ENCODE data around the gene IPO11. TPM values are rescaled to one million over a fixed set of nuclear protein-coding genes. Genes with fewer than 3 reads are reported as not detected.

Gene IPO11
- total RNA-seq, 1 experiment from 2014 or later: 66.5 TPM

GRCh38 chr5:62649476-62650113, 237.0 kb downstream of the IPO11 start:
- TF ChIP-seq CTCF (conservative IDR thresholded peaks at IDR 0.05; ENCODE audit: low read depth, low read length) (no peak), EZH2 (IDR thresholded peaks at IDR 0.05; ENCODE audit: borderline replicate concordance, low read depth, low read length, poor library complexity, severe bottlenecking) (no peak)
- no TSS peak for BruUV-seq (replicated peaks)
- H3K27me3 ChIP-seq (replicated peaks; ENCODE audit: insufficient read depth, low read depth, low read length, poor library complexity): no peaks in the 10 kb centered on the region
- no peaks in the 10 kb centered on the region for H3K36me3 ChIP-seq (ENCODE audit: insufficient read depth, low read length, poor library complexity, severe bottlenecking)
- ChIA-PET CTCF (no interaction called here), POLR2A (ENCODE audit: low non-redundant PET) (no interaction called here)
- no peaks in the 10 kb centered on the region for H3K9me3 ChIP-seq (ENCODE audit: low read depth, low read length, poor library complexity, severe bottlenecking)
- no peak for DNase-seq (ENCODE audit: low spot score)
- no peak overlapping the region for H3K4me3 ChIP-seq (ENCODE audit: low read depth, low read length, poor library complexity, severe bottlenecking)
- intact Hi-C loops (cut with micrococcal nuclease; ENCODE audit: unreplicated experiment): no loop called here
- no peak overlapping the region for H3K27ac ChIP-seq (ENCODE audit: low read depth, low read length, poor library complexity, severe bottlenecking)
- no peaks in the 10 kb centered on the region for H3K4me1 ChIP-seq (ENCODE audit: insufficient read depth, low read length, poor library complexity, severe bottlenecking)

- TF ChIP-seq EZH2 (IDR thresholded peaks at IDR 0.05; ENCODE audit: borderline replicate concordance, low read depth, low read length, poor library complexity, severe bottlenecking): no peak
- TF ChIP-seq CTCF (conservative IDR thresholded peaks at IDR 0.05; ENCODE audit: low read depth, low read length): no peak
- ChIA-PET POLR2A (ENCODE audit: low non-redundant PET) (no interaction called here), CTCF (no interaction called here)
- intact Hi-C loops (cut with micrococcal nuclease; ENCODE audit: unreplicated experiment): no loop called here
- no TSS peak for BruUV-seq (replicated peaks)
- Histone ChIP-seq H3K36me3 (ENCODE audit: insufficient read depth, low read length, poor library complexity, severe bottlenecking) (no peaks in the 10 kb centered on the region), H3K4me3 (ENCODE audit: low read depth, low read length, poor library complexity, severe bottlenecking) (no peak overlapping the region), H3K9me3 (ENCODE audit: low read depth, low read length, poor library complexity, severe bottlenecking) (no peaks in the 10 kb centered on the region), H3K27me3 (replicated peaks; ENCODE audit: insufficient read depth, low read depth, low read length, poor library complexity) (no peaks in the 10 kb centered on the region), H3K27ac (ENCODE audit: low read depth, low read length, poor library complexity, severe bottlenecking) (no peak overlapping the region), H3K4me1 (ENCODE audit: insufficient read depth, low read length, poor library complexity, severe bottlenecking) (no peaks in the 10 kb centered on the region)
- no peak for DNase-seq (ENCODE audit: low spot score)
Measured at GRCh38 chr5:62650197-62650596, 237.6 kb downstream of the IPO11 start.

DNA sequence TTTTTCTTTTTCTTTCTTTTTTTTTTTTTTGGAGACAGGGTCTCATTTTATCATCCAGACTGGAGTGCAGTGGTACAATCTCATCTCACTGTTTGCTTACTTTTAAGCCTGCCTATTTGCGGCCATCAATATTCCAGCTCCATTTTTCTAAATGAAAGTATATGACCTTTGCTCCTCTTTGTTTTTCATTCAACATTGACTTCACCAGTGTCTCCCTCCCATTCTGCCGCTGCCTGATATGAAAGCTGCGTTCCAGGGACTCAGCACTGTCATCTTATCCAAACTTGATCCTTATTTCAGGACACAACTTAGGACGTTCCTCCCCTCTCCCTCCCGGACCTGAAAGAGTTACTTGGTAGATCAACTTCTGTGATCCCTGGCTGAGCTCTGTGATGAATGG, 239.7 kb downstream of the IPO11 start:
- intact Hi-C loops (cut with micrococcal nuclease; ENCODE audit: unreplicated experiment): no loop called here
- no peaks in the 10 kb centered on the region for H3K4me1 ChIP-seq (ENCODE audit: insufficient read depth, low read length, poor library complexity, severe bottlenecking)
- no peaks in the 10 kb centered on the region for H3K9me3 ChIP-seq (ENCODE audit: low read depth, low read length, poor library complexity, severe bottlenecking)
- CTCF ChIA-PET: no interaction called here
- H3K27ac ChIP-seq (ENCODE audit: low read depth, low read length, poor library complexity, severe bottlenecking): no peak overlapping the region
- POLR2A ChIA-PET (ENCODE audit: low non-redundant PET): no interaction called here
- TF ChIP-seq EZH2 (IDR thresholded peaks at IDR 0.05; ENCODE audit: borderline replicate concordance, low read depth, low read length, poor library complexity, severe bottlenecking) (no peak), CTCF (conservative IDR thresholded peaks at IDR 0.05; ENCODE audit: low read depth, low read length) (no peak)
- H3K27me3 ChIP-seq (replicated peaks; ENCODE audit: insufficient read depth, low read depth, low read length, poor library complexity): no peaks in the 10 kb centered on the region
- DNase-seq (ENCODE audit: low spot score): no peak
- no peak overlapping the region for H3K4me3 ChIP-seq (ENCODE audit: low read depth, low read length, poor library complexity, severe bottlenecking)
- no TSS peak for BruUV-seq (replicated peaks)
- no peaks in the 10 kb centered on the region for H3K36me3 ChIP-seq (ENCODE audit: insufficient read depth, low read length, poor library complexity, severe bottlenecking)

All from A673 (cell line).